ENCODE data around the gene TLN1. TPM values are rescaled to one million over a fixed set of nuclear protein-coding genes. Genes with fewer than 3 reads are reported as not detected.

TLN1 gene
- total RNA-seq, 1 experiment from 2014 or later: 652 TPM

DNA sequence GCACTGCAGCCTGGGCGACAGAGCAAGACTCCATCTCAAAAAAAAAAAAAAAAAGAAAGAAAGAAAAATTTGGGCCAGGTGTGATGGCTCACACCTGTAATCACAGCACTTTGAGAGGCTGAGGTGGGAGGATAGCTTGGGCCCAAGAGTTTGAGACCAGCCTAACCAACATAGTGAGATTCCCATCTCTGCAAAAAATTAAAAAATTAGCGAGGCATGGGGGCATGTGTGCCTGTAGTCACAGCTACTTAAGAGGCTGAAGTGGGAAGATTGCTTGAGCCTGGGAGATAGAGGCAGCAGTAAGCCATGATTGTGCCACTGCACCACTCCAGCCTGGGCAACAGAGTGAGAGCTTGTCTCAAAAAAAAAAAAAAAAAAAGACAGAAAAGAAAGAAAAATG, 78.4 kb downstream of the TLN1 start:
- H3K27me3 ChIP-seq: no peaks in the 10 kb centered on the region
- peaks cover 3% of the 10 kb centered on the region for H3K36me3 ChIP-seq
- no peak overlapping the region for H3K4me3 ChIP-seq
- no peaks in the 10 kb centered on the region for H3K9me3 ChIP-seq
- no peak for DNase-seq

DNA sequence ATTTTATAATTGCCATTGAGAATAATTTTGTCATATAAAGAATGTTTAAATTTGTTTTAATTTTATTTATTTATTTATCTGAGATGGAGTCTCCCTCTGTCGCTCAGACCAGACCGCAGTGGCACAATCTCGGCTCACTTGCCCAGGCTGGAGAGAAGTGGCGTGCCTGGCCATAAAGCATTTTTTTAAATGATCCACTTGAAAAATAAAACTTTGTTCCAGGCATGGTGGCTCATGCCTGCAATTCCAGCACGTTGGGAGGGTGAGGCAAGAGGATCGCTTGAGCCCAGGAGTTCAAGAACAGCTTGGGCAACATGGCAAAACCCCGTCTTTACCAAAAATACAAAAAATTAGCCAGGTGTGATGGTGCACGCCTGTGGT, 79.2 kb downstream of the TLN1 start:
- DNase-seq: peak; percentile 81
- no peak overlapping the region for H3K4me3 ChIP-seq
- H3K36me3 ChIP-seq: no peaks in the 10 kb centered on the region
- no peaks in the 10 kb centered on the region for H3K27me3 ChIP-seq
- H3K9me3 ChIP-seq: no peaks in the 10 kb centered on the region

DNA sequence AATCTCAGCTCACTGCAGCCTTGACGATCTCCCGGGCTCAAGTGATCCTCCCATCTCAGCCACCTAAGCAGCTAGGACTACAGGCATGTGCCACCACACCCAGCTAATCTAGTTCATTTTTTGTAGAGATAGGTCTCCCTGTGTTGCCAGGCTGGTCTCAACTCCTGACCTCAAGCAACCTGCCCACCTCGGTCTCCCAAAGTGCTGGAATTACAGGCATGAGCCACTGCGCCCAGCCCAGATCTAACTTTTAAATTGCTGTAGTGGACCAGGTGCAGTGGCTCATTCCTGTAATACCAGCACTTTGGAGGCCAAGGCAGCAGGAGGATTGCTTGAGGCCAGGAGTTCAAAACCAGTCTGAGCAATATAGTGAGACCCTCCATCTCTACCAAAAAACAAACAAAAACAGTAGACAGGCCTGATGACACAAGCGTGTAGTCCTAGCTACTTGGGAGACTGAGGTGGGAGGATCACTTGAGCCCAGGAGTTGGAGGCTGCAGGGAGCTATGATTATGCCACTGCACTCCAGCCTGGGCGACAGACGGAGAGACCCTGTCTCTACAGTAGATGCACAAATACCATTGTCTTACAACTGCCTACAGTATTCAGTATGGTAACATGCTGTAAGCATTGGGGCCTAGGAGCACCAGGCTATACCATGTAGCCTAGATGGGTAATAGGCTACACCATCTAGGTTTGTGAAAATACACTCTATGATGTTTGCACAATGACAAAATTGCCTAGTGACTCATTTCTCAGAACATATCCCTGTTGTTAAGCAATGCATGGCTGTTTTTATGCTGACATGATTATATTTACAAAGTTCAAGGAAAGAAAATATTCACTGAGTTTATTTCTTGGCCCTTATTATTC, 79.8 kb downstream of the TLN1 start:
- Histone ChIP-seq H3K36me3 (no peaks in the 10 kb centered on the region), H3K9me3 (no peaks in the 10 kb centered on the region), H3K27me3 (no peaks in the 10 kb centered on the region), H3K4me3 (no peak overlapping the region)
- peak; percentile 56 for DNase-seq

DNA sequence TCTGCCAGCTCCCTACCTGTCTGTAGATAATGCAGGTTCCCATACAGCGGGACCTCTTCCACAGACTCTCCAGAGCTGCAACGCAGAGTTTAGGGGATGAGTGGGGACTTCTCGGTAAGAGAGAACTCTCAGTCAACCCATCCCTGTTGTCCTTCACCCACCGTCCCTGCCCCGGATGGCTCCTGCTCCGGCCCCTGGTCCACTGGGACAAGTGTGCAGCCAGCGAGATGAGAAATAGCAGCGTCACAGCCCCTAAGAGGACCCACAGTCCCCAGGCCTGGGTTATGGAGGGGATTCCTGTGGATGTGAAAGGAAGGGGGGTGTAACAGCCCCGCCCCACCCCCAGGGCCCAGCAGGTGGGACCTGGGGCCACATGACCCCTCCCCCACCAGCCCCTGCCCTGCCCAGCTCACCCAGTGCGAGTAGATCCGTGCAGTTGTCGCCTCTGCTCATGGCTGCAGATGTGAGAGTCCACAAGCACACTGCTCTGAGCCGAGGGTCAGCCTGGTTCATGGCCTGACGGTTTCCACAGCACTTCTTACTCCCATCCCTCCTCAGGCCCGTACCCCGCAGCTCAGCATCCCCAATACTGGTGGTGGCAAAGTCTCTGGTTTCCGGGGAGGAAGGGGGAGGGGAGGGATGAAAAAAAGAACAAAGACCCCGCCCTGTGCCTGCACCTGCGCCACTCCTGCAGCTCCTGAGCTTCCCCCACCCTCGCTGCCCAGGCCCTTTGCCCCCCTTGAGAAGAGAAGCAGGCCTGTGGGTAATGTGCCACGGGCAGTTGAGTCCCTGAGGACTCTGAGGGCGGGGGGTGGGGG, 81.4 kb downstream of the TLN1 start, which contains the start of gene SIT1:
TSS of gene SIT1 (minus strand) at position 591 of the 818 bp plus-strand sequence. CDS start at position 513, 78 bp downstream.
- Histone ChIP-seq H3K36me3 (no peaks in the 10 kb centered on the region), H3K9me3 (no peaks in the 10 kb centered on the region), H3K4me3 (peak within 1 kb of the TSS; percentile 11), H3K27me3 (no peaks in the 10 kb centered on the region)
- no peak for DNase-seq

DNA sequence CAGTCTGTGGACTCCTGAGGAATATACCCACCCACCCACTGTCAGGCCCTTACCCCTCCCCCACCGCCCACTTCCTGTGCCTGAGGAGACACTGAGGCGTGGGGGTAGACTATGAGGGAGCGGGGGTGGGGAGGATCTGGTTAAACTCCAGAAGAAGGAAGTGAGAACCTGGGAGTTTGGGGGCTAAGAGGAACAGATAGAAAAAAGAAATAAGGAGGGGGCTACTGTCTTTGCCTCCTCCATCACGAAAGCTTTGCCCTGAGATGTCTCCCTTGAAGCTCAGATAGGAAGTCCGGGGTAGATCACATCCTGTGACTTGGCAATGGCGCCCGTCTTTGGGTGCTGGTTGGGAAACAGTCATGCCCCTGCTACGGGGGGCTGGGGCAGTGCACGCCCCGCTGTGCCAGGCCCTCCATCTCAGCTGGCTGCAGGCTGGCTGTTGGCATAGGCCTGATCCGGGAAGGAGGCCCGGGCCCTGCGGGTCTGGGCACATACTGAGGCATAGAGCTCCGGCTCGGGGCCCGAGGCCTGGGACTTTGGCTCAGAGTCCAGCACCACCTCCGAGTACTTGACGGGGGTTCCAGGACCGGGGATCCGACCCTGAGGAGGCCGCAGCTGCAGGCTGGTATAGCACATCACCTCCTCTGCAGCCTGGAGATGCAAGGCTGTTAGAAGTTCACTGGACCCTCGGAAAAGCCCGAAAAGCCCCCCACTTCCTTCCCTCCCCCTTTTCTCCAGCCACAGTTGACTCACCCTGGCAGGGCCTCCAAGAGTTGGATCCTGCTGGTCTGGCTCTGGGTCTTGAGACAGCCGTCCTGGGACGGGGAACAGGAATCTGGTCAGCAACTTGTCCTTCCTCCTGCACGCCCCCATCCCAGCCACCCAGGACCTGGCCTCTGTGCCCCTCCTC, 82.3 kb downstream of the TLN1 start:
- Histone ChIP-seq H3K36me3 (no peaks in the 10 kb centered on the region), H3K4me3 (peak overlapping the region; percentile 11), H3K27me3 (no peaks in the 10 kb centered on the region), H3K9me3 (no peaks in the 10 kb centered on the region)
- peak; percentile 100 for DNase-seq

Other genes starting within 250 kb of the TLN1 start
- 27.2 and 40.5 TPM in 2 replicates for gene RUSC2, start 242.1 kb downstream of the TLN1 start, total RNA-seq (2014; rRNA removed; shearing (Covaris generic); ENCODE audit: low replicate concordance)
- 17.4 and 21.5 TPM in 2 replicates for gene TESK1, start 126.9 kb downstream of the TLN1 start, total RNA-seq (2014; rRNA removed; shearing (Covaris generic); ENCODE audit: low replicate concordance)
- 0.47 and 0.86 TPM in 2 replicates for gene CD72, start 113.8 kb downstream of the TLN1 start, total RNA-seq (2014; rRNA removed; shearing (Covaris generic); ENCODE audit: low replicate concordance)
- 1.4 and 4.0 TPM in 2 replicates for gene SIT1, start 81.3 kb downstream of the TLN1 start, total RNA-seq (2014; rRNA removed; shearing (Covaris generic); ENCODE audit: low replicate concordance)
- gene RMRP, start 74.2 kb downstream of the TLN1 start, total RNA-seq (2014; rRNA removed; shearing (Covaris generic); ENCODE audit: low replicate concordance): 8,012 and 15,182 TPM in 2 replicates
- gene CCDC107, start 73.9 kb downstream of the TLN1 start, total RNA-seq (2014; rRNA removed; shearing (Covaris generic); ENCODE audit: low replicate concordance): 72.4 and 84.4 TPM in 2 replicates
- 15.5 and 35.6 TPM in 2 replicates for gene ARHGEF39, start 67.0 kb downstream of the TLN1 start, total RNA-seq (2014; rRNA removed; shearing (Covaris generic); ENCODE audit: low replicate concordance)
- 0.40 TPM in 1 of 2 replicates, not detected in the other for gene CA9, start 58.3 kb downstream of the TLN1 start, total RNA-seq (2014; rRNA removed; shearing (Covaris generic); ENCODE audit: low replicate concordance)
- 2,986 and 3,667 TPM in 2 replicates for gene TPM2, start 42.3 kb downstream of the TLN1 start, total RNA-seq (2014; rRNA removed; shearing (Covaris generic); ENCODE audit: low replicate concordance)
- gene CREB3, start 471 bp upstream of the TLN1 start, total RNA-seq (2014; rRNA removed; shearing (Covaris generic); ENCODE audit: low replicate concordance): 168 and 170 TPM in 2 replicates
- gene GBA2, start 17.0 kb upstream of the TLN1 start, total RNA-seq (2014; rRNA removed; shearing (Covaris generic); ENCODE audit: low replicate concordance): 32.7 and 58.6 TPM in 2 replicates
- gene RGP1, start 17.1 kb upstream of the TLN1 start, total RNA-seq (2014; rRNA removed; shearing (Covaris generic); ENCODE audit: low replicate concordance): 25.9 and 33.7 TPM in 2 replicates
- not detected in 2 replicates for gene MSMP, start 22.1 kb upstream of the TLN1 start, total RNA-seq (2014; rRNA removed; shearing (Covaris generic); ENCODE audit: low replicate concordance)
- gene NPR2, start 59.4 kb upstream of the TLN1 start, total RNA-seq (2014; rRNA removed; shearing (Covaris generic); ENCODE audit: low replicate concordance): 32.5 and 42.0 TPM in 2 replicates
- gene SPAG8, start 80.1 kb upstream of the TLN1 start, total RNA-seq (2014; rRNA removed; shearing (Covaris generic); ENCODE audit: low replicate concordance): 2.4 TPM in 1 of 2 replicates, not detected in the other
- gene HINT2, start 82.8 kb upstream of the TLN1 start, total RNA-seq (2014; rRNA removed; shearing (Covaris generic); ENCODE audit: low replicate concordance): 67.7 and 120 TPM in 2 replicates
- gene FAM221B, start 96.5 kb upstream of the TLN1 start, total RNA-seq (2014; rRNA removed; shearing (Covaris generic); ENCODE audit: low replicate concordance): not detected in 2 replicates
- 2.7 and 3.6 TPM in 2 replicates for gene TMEM8B, start 97.0 kb upstream of the TLN1 start, total RNA-seq (2014; rRNA removed; shearing (Covaris generic); ENCODE audit: low replicate concordance)
- gene OR13J1, start 138.2 kb upstream of the TLN1 start, total RNA-seq (2014; rRNA removed; shearing (Covaris generic); ENCODE audit: low replicate concordance): not detected in 2 replicates
- 95.0 and 617 TPM in 2 replicates for gene HRCT1, start 174.0 kb upstream of the TLN1 start, total RNA-seq (2014; rRNA removed; shearing (Covaris generic); ENCODE audit: low replicate concordance)
- 12.2 and 25.0 TPM in 2 replicates for gene SPAAR, start 177.3 kb upstream of the TLN1 start, total RNA-seq (2014; rRNA removed; shearing (Covaris generic); ENCODE audit: low replicate concordance)
- gene OR2S2, start 226.0 kb upstream of the TLN1 start, total RNA-seq (2014; rRNA removed; shearing (Covaris generic); ENCODE audit: low replicate concordance): not detected in 2 replicates

Measured in MG63 (cell line).